ENCODE data around the gene KNG1.

The KNG1 gene

DNA sequence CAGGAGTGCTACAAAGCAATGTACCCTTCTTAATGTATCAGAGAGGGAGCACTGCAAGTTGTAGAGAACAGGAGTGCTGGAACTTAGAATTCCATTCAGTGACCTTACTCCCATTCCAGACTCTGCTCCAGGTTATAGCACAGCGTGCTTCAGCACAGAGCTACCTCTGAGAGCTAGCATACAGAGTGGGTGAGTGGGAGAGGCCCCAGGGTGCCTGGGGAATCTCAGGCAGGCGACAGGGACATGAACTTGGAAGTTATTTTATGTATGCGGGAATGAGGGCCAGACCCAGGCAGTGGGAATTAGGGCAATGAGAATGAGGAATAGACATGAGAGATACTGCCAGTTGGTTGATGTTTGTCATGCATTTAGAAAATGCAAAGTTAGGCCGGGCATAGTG lies 3.7 kb upstream of the KNG1 start:
- TF ChIP-seq, protein P1, sequence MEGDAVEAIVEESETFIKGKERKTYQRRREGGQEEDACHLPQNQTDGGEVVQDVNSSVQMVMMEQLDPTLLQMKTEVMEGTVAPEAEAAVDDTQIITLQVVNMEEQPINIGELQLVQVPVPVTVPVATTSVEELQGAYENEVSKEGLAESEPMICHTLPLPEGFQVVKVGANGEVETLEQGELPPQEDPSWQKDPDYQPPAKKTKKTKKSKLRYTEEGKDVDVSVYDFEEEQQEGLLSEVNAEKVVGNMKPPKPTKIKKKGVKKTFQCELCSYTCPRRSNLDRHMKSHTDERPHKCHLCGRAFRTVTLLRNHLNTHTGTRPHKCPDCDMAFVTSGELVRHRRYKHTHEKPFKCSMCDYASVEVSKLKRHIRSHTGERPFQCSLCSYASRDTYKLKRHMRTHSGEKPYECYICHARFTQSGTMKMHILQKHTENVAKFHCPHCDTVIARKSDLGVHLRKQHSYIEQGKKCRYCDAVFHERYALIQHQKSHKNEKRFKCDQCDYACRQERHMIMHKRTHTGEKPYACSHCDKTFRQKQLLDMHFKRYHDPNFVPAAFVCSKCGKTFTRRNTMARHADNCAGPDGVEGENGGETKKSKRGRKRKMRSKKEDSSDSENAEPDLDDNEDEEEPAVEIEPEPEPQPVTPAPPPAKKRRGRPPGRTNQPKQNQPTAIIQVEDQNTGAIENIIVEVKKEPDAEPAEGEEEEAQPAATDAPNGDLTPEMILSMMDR (conservative IDR thresholded peaks at IDR 0.05): no peak
- H3K27ac ChIP-seq: no peak overlapping the region

DNA sequence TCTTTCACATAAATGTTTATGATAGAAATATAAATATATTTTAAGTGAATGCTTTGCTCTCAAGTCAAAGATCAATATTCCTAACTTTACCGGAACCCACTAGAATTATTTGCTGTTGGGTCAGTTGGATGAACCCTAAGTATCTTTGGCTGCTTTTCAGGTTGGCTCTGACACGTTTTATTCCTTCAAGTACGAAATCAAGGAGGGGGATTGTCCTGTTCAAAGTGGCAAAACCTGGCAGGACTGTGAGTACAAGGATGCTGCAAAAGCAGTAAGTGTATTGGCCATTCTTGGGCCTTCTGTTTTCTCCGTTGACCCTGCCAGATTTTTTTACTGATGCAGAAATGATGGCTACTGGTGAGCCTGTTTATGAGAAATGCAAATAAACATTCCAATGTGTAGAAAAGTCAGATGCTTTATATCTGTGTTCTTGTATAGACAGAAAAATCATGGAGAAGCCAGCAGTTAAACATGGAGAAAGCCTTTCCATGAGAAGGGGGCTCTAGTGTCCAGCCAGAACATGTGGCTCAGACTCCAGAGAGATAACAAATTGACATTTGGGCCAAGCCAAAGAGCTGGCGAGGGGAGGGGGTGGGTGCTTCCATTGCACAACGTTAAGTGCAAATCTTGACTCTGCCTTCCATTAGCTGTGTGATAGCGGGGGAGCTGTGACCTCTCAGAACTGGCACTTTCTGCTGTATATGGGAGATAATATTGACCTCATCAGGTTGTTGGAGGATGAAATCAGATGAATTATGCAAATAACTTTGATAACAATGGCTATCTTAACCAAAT lies 3.0 kb downstream of the KNG1 start:
- H3K27ac ChIP-seq: peak overlapping the region; percentile 36; the same call in 1 of the 2 replicates
- TF ChIP-seq, protein P1 (conservative IDR thresholded peaks at IDR 0.05): no peak

DNA sequence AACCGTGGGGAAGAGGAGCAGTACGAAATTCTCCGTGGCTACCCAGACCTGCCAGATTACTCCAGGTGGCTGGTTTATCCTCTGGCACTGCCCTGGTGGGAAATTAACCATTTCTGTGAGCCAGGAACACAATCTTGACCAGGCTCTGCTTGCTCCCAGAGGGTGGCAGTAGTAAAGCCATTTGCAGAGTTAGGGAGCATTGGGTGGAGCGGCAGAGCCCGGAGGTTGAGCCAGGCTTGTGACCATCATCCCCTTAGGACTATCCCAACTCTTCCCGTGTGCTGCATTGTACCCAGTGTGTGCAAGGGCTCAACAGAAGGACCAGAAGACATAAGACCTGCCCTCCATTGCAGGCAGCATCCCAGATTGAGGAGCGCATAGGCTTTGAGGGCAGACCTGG lies 5.3 kb downstream of the KNG1 start:
- H3K27ac ChIP-seq: no peak overlapping the region
- TF ChIP-seq, protein P1 (conservative IDR thresholded peaks at IDR 0.05): no peak

DNA sequence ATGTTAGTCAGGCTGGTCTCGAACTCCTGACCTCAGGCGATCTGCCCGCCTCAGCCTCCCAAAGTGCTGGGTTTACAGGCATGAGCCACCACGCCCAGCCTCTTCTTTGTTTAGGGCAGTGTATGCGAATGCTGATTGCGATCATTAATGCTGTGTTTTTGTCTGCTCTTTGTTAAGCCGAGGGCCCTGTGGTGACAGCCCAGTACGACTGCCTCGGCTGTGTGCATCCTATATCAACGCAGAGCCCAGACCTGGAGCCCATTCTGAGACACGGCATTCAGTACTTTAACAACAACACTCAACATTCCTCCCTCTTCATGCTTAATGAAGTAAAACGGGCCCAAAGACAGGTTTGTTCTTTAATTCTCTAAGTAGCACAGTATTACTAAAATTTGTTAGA lies 7.8 kb downstream of the KNG1 start:
- TF ChIP-seq, protein P1 (conservative IDR thresholded peaks at IDR 0.05): no peak
- no peak overlapping the region for H3K27ac ChIP-seq

DNA sequence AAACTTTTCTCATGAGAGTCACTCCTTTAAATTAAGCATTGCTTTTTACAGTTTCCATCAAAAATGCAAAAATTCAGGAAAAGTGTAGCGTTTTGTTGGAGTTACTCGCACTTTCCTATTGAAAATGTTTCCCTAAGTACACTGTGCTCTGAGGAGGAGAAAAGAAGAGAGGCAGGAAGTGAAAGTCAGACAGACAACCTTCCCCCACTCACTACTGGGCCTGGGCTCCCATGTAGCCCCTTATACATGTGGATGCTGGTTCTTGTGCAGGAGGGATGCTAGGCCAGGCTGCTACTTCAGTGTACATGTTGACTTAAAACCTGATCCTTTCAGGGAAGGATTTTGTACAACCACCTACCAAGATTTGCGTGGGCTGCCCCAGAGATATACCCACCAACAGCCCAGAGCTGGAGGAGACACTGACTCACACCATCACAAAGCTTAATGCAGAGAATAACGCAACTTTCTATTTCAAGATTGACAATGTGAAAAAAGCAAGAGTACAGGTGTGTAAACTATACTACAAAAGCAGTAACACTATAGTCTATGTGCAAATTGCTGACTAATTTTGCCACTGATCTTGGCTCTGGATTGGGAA lies 15.1 kb downstream of the KNG1 start:
- TF ChIP-seq, protein P1 (conservative IDR thresholded peaks at IDR 0.05): no peak
- H3K27ac ChIP-seq: no peak overlapping the region

DNA sequence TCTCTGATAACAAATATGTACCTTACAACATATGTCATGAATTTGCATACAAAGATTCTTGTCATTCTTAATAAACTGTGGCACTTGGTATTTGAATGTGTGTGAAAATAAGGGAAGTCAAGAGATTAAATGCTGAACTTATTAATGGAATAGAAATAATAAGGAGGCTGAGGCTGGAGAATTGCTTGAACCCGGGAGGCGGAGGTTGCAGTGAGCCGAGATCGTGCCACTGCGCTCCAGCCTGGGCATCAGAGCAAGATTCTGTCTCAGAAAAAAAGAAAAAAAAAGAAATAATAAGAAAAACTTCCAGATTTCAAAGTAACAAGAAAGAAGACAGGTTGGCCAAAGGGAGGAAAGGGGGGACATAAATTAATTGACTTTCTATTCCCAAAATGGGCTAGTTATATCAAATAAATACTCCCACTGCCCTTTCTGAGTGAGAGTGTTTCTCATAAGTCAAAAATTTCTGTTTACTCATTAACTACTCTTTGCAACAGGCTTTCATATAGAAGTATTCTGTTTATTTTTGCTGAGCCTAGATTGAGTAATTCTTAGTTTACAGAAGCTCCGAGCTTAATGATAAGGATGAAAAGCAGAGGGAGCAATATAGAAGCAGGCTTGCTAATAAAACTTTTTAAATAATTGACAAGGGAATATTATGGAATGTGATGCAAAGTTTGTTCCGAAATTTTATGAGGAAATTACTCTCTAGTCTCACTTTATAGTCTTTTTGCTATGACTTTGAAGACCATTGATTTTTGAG lies 25.6 kb downstream of the KNG1 start:
- TF ChIP-seq, protein P1 (conservative IDR thresholded peaks at IDR 0.05): no peak
- H3K27ac ChIP-seq: peak overlapping the region; percentile 59

DNA sequence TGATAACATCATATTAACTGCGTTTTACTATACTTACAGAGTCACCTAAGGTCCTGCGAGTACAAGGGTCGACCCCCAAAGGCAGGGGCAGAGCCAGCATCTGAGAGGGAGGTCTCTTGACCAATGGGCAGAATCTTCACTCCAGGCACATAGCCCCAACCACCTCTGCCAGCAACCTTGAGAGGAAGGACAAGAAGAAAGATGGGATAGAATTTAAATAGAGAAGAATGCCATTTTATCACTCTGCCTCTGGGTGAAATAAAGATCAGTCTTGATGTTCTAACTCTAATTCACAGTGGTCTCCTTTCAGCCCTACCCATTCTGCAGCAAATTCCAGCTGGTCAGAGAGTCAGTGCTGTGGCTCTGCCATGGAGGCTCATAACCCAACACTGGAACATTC lies 26.5 kb downstream of the KNG1 start:
- TF ChIP-seq, protein P1 (conservative IDR thresholded peaks at IDR 0.05): no peak
- H3K27ac ChIP-seq: peak overlapping the region; percentile 59

Data from VCaP (cell line).